GM21737 (cell line): ENCODE results near the gene TEAD1.
"Not testable (repeated sequence)": the region's sequence is repeated elsewhere in the genome, so short reads cannot be mapped to it uniquely, and the experiment has no call there.

ENCODE experiments used
- ATAC-seq: cut with Tn5 transposase; IDR thresholded peaks from one replicate; pipeline ENCODE4 v1.9.1; 2021; ENCODE audit warnings: mild to moderate bottlenecking, moderate library complexity; ENCODE audit not compliant: unreplicated experiment

The TEAD1 gene

DNA sequence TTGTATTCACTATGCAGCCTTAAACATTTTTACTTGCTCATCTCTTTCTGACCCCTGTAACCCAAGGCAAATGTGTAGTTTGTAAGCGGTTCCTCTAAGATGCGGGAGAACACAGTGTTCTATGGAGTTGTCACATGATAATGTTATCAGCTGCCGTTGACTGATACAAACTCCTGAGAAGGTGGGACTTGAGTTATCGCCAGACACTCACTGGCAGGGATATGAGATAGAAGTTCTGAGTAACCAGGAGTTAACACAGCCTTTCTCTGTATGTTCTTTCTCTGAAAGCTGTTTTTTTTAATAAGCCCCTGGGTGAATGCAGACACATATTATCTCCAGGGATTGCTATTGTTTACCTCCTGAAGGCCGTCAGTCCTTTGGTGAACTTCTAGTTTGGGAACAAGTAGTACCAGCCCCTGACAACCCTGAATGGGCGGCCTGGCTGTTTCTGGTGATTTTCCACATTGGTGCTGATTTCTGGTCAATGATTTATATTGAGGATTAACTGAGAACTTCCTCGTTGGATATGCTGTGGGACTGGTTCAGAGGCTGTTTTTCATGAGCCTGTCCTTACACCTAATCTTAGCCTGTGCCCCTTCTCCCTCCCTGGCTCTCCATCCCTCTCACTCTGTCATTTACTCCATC is 179.6 kb downstream of the TEAD1 start:
- ATAC-seq, result no peak

DNA sequence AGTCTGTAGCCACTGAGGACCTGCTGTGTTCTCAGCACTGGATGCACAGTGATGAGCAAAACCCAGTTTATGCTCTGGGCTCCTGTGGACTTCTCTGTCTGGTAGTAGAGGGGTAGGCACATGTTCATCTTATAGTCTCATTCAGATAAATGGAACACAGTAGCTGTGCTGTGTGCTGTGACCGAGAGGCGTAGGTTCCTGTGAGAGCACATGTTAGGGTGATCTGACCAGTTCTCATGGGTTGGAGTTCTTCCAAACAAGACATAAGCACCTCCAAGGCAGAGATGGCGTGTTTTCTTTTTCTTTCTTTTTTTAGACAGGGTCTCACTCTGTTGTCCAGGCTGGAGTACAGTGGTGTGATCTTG is 180.1 kb downstream of the TEAD1 start:
- ATAC-seq, result no peak

DNA sequence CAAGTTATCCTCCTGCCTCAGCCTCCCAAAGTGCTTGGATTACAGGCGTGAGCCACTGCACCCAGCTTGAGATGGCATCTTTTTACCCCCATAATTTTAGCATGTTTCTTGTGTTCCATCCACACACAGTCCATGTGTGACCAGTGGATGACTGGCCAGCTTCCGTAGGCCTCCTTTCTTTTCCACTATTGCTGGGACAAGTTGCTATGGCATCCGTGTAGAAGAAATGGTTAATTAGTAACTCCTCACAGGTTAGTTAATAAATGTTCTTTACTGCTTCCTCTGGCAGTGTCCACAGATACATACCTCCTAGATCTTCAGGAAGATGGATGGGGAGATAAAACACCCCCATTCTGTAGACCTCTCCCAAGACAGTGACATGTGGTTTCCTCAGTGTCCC is 180.6 kb downstream of the TEAD1 start:
- no peak for ATAC-seq

DNA sequence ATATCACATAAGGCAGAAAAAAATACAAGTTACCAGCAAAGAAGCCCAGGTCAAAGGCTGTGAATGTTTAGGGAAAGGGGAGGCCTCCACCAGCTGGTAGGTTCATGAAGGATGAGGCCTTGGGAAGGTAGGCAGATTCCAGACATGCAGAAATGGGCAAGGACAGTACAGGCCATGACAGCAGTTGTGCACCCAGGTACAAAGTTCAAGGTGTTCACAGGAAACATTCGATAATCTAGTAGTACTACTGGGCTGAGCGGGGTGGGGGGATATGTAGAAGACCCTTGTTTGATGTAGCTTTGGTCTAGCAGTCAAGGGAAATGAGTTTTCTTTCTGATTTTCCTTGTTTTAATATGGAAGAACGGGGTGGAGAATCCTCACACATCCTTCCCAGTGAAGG is 182.1 kb downstream of the TEAD1 start:
- ATAC-seq, result no peak

- ATAC-seq, result no peak
Observed at GRCh38 chr11:12857572-12857971, 183.4 kb downstream of the TEAD1 start.

DNA sequence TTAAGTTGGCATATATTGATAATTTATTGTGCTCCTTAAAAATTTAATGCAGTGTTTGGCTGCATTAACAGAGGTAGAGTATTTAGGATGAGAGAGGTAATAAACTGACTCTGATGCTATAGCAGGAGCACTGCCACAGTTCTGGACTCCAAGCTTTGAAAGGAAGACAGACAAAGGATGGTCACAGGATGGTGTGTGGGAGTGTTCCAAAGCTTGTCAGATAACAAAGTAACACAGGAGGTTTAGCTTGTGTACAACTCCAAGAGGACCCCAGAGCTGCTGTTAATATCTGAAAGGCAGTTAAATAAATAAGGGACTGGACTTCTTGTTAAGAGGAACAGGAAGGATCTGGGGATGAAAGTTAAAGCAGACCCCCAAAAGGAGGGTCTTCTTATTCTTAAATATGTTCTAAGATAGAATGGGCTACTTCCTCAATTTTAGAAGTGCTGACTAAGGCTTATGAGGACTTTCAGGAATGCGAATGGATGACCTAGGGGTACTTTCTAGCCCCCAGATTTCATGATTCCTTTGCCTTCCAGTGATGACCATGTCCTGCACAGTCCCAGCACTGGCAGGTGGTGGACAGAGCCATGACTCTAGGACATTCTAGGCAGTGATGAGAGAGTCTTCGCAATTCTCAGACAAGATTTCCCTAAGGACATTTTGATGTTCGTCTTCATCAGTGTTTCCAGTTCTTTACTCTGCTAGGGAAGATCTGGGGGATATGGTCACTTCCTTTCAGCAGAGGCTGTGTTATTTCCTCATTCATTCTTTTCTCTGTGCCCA is 185.8 kb downstream of the TEAD1 start:
- ATAC-seq, result no peak

DNA sequence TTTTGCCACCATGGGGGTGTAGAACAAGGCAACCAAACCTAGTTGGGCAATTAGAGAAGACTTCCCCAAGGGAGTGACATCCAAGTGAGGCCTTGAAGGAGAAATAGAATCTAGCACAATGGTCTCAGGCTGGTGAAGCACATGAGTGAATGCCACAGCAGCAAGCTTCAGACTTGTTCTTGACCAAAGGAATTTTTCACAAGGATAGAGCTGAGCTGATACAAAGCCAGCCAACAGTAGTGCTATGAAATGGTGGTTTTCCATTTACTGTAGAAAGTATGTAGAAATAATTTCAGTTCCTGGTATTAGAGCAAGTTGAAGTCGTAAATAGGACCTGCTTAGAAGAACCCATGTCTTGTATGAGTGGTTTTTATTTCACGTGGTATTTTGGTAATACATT is 186.6 kb downstream of the TEAD1 start:
- ATAC-seq, result no peak

DNA sequence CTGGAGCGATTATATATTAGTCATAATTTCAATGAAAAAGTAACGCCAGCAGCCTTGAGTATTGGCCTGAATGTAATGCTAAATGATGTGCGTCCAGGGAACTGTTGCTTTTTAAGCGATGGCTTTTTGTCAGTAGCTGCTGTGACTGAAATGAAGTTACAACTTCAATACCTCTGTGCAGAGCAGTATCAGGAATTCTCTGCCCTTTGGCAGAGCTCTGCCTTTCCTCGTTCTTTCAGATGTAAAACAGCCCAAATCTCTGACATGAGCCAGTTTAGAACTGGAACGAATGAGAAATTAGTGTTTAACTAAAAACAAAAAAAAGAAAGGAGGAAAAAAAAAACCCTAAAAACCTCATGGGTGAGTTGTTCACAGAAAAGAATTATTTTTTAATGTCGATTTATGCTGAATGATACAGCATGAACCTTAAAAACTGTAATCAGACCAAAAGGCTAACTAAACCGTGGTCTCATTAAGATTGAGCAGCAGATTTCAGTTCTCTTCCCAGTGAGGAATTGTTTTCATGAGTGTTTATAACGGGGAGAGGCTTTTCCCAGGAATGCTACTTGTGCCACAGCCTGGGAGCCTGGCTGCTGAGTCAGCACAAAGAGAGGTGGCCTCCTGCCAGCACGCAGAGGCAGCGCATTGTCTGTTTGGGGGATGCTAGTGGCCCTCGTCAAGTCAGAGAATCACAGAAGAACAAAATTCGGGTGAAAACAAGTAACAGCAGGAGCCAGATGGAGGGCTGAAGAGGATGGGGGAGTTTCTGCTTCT is 188.7 kb downstream of the TEAD1 start:
- no peak for ATAC-seq

DNA sequence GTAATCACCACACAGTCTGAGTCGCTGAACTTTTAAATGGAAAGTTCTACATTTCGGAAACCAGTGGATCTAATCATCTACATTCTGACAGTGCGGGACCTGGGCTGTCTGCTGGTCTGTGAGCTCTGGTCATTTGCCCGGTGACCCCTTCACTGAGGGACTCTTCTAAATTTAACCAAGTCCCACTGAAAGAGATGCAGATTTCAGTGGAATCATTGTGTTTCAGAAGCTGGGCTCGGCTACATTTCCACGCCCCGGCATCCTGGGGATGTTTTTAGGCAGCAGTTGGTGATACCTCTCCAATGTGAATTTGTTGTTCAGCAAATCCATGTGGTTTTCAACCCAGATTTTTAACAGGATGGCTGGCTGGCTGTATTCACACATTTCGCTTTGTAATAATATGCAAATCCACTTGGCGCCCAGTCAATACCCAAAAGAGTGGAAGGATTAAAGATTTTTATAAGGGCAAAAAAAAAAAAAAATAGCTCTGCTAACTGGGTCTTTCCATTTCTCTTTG is 189.4 kb downstream of the TEAD1 start:
- ATAC-seq, result no peak

- ATAC-seq, result no peak
Observed at GRCh38 chr11:12864316-12865156, 190.3 kb downstream of the TEAD1 start.

GRCh38 chr11:12865863-12866595 is 191.8 kb downstream of the TEAD1 start:
- no peak for ATAC-seq

- ATAC-seq, result no peak
Observed at GRCh38 chr11:12867531-12867930, 193.3 kb downstream of the TEAD1 start.

DNA sequence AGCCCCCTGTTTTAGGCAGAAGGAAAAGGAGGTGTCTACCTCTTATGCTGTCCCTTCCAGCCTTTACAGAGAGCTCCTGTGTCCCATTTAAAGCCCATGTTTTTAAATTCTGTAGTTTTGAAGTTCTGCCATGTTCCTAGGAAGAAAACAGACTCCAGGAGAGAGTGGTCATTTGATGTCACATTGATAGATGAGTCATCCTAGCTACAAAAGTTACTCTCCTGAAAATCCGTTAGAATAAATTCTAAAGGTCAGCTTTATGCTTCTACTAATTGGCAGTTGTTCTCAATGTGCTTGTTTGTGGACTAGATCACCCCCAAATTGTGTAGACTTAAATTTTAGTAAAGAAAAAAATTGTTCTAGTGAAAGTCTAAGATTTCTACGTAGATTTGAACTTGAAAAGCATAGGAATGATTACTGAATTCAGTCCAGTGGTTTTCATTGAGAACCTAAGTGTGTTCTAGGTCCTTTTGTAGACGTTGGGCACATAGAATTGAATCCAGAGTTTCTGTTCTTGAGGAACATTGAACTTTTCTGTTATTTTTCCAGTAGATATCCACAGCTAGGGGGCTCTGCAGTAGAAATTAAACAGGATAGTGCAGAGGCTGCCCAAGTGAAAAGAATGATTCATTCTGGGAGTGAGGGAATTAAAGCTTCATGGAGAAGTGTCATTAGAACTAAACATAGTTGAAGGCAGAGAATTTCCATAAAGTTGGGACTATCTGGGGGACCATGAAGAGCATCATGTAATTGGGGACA is 194.3 kb downstream of the TEAD1 start:
- ATAC-seq, result no peak

DNA sequence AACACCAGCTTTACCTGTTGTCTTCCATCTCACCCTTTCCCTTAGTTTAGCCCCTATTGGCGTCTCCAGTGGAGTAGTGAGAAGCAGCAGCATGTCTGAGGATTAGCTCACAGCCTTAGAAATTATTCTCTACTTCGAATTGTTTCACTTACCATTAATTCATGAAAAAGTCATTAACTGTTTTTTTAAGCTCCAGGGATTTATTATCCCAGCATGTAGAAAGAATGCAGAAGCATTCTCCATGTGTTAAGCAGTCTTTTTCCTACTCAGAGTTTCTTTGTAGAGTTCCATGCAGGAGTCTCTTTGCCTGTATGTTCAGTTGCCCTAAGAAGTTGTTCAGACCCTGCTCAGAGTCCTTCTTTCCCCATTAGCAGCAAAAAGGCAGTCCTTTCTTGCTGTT is 197.0 kb downstream of the TEAD1 start:
- ATAC-seq, result no peak

DNA sequence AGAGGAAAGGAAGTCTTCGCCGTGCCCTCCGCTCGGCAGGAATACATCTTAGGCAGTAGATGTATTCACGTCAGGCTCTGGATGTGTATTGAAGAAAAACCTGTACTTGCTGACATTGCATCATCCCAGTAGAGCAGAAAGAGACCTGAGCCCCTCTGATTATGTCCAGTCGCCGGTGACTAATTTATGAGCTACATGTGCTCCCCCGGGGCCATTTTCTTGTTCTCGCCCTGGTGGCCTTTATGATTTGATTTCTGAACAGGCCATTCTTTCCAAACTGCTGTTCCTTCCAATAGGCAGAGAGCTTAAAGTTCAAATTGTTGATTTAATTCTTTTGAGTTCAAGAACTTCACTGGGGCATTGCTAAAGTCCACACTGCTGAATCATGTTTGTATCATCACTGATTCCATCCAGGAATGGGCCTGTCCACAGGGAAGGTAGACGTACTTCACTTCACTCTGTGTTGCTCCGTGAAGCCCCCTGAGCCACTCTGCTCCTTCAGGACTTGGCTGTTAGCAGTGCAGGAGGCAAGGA is 197.6 kb downstream of the TEAD1 start:
- no peak for ATAC-seq

DNA sequence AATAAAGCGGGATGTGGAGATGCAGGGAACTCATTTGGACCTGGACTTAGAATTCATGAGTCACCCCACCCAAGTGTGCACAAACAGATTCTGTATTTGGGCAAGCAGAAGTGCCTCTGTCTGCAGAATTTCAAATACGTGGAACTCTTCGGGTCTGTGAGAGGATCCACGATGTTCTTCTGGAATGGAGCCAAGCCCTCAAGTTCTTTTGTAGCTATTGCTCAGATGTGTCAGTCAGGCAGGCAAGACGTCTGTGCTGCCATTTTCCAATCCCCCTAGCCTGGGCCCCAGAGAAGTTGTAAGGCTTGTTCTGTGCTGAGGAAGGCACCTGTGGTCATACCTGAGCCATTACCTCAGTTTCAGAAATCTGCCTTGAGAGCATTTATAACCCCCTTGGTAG is 202.1 kb downstream of the TEAD1 start:
- ATAC-seq, result no peak

DNA sequence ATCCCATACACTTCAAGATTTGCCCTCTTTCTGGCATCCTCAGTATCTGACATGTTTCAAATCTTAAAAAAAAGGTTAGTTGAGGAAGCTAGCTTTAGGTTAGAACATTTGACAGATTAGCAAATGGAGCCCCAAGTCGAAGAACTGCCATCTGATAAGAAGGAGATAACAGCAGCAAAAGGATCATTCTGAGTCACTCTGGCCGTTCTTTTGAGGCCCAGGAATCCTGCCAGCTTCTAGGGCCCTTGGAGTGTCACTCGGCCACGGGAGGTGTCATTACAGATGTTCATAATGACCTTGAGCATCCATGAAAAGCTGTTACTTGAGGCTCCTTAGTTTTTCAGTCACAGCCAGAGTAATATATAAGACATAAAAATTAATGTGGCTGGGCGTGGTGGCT is 202.8 kb downstream of the TEAD1 start:
- ATAC-seq, result no peak

- ATAC-seq, result not testable (repeated sequence)
Observed at GRCh38 chr11:12877508-12877907, 203.3 kb downstream of the TEAD1 start.

- ATAC-seq, result no peak
Observed at GRCh38 chr11:12880327-12880726, 206.1 kb downstream of the TEAD1 start.
